Right cardiac atrium (tissue), 5 donors: ENCODE data around the gene CPAMD8. TPM values are rescaled to one million over a fixed set of nuclear protein-coding genes. Genes with fewer than 3 reads are reported as not detected.
A peak's percentile ranks its signal among the peaks of the same experiment; 100 is the strongest.

Source experiments
- ATAC-seq, 2 donors: fragments of 200-7000 bp; cut with Tn5 transposase; one replicate each; pipeline versions ENCODE4 v1.8.0 to v1.9.1; 2020; ENCODE audit warnings: moderate library complexity in 2 of 2, mild to moderate bottlenecking in 1 of 2
- DNase-seq, 3 donors: peaks; one replicate each; pipeline ENCODE4 v3.0.0-alpha.2; 2020
- H3K27ac ChIP-seq: one replicate; pipeline ENCODE4 v1.5.1; 2013; ENCODE audit warnings: mild to moderate bottlenecking, low read length, control low read depth, moderate library complexity
- H3K27me3 ChIP-seq: one replicate; pipeline ENCODE4 v1.6.1; 2013; ENCODE audit not compliant: control insufficient read depth, insufficient read depth
- H3K4me1 ChIP-seq: one replicate; pipeline ENCODE4 v1.6.1; 2013; ENCODE audit warnings: low read length; ENCODE audit not compliant: control insufficient read depth, insufficient read depth
- H3K4me3 ChIP-seq: one replicate; pipeline ENCODE4 v1.5.1; 2013; ENCODE audit warnings: low read length, control low read depth
- H3K9me3 ChIP-seq: one replicate; pipeline ENCODE4 v1.6.1; 2013; ENCODE audit warnings: low read length; ENCODE audit not compliant: control insufficient read depth
- WGBS: extraction: QIAGEN DNeasy Blood & Tissue Kit; methylation state at CpG from one replicate; pipeline ENCODE4 v1.1.7; 2013; 5-methylcytosine and 5-hydroxymethylcytosine counted together
- intact Hi-C, 4 donors: fragments of 100-400 bp; cut with DNase I; formaldehyde crosslinking; loops; one replicate each; pipeline versions ENCODE4 v1.11.0 to v1.14.0; 2022 to 2023
- polyA plus RNA-seq: library from polyadenylated mRNA; stranded (reverse); fragments of 200-250 nt; gene quantifications from one replicate; pipeline ENCODE4 v1.2.3, GENCODE V29; 2013
- total RNA-seq, 4 donors: library from RNA; stranded (reverse); fragmentation: NEBNext Ultra II Directional; extraction: Animal tissue kit (Norgen Biotek cat#: 25700); gene quantifications; one replicate each; pipeline ENCODE4 v1.2.1, GENCODE V29; 2021
- donor health status: healthy with polysubstance abuse.
- donor health status: DM: no; HTN: yes; CAD: no.
- donor health status: DM: no; HTN: no; CAD: no.
- donor health status: DM: no; HTN: yes; CAD: no; lungs with severe emphysema.
- donor health status: DM: yes; HTN: yes; CAD: no.

Gene CPAMD8
- total and polyA plus RNA-seq, 5 donors = 2.4 to 19.7 (median 9.6) TPM

GRCh38 chr19:17061691-17062090 lies 35.1 kb upstream of the CPAMD8 start:
- intact Hi-C loops = no loop called here
- Histone ChIP-seq H3K27me3 (no peaks in the 10 kb centered on the region), H3K4me1 (no peaks in the 10 kb centered on the region), H3K9me3 (peaks cover 2% of the 10 kb centered on the region), H3K4me3 (no peak overlapping the region), H3K27ac (no peak overlapping the region)
- DNase-seq = no peak
- 98% methylated on average over 7 of the region's 7 CpGs for WGBS
- ATAC-seq = no peak

- peaks cover 2% of the 10 kb centered on the region for H3K9me3 ChIP-seq
- H3K4me1 ChIP-seq = no peaks in the 10 kb centered on the region
- DNase-seq (no peak), ATAC-seq (no peak)
- no peak overlapping the region for H3K4me3 ChIP-seq
- 98% methylated on average over 3 of the region's 3 CpGs for WGBS
- H3K27ac ChIP-seq = no peak overlapping the region
- intact Hi-C loops = no loop called here
- H3K27me3 ChIP-seq = no peaks in the 10 kb centered on the region
Observed at GRCh38 chr19:17061205-17061604, 34.6 kb upstream of the CPAMD8 start.

- ATAC-seq (peak in 1 of 2 donors; percentile 32), DNase-seq (no peak)
- peaks cover 2% of the 10 kb centered on the region for H3K9me3 ChIP-seq
- no peak overlapping the region for H3K4me3 ChIP-seq
- no peak overlapping the region for H3K27ac ChIP-seq
- intact Hi-C loops = no loop called here
- no peaks in the 10 kb centered on the region for H3K4me1 ChIP-seq
- H3K27me3 ChIP-seq = no peaks in the 10 kb centered on the region
- 88% methylated on average over 3 of the region's 3 CpGs for WGBS
Observed at GRCh38 chr19:17060802-17061201, 34.2 kb upstream of the CPAMD8 start.

GRCh38 chr19:17058236-17058635 lies 31.6 kb upstream of the CPAMD8 start:
- ATAC-seq (no peak), DNase-seq (no peak)
- Histone ChIP-seq H3K4me1 (no peaks in the 10 kb centered on the region), H3K4me3 (no peak overlapping the region), H3K27ac (no peak overlapping the region), H3K27me3 (no peaks in the 10 kb centered on the region), H3K9me3 (peaks cover 2% of the 10 kb centered on the region)
- WGBS = 96% methylated on average over 8 of the region's 8 CpGs
- intact Hi-C loops = no loop called here

GRCh38 chr19:17055636-17056035 lies 29.0 kb upstream of the CPAMD8 start:
- intact Hi-C loops = no loop called here
- Histone ChIP-seq H3K9me3 (peaks cover 2% of the 10 kb centered on the region), H3K4me1 (no peaks in the 10 kb centered on the region), H3K27me3 (no peaks in the 10 kb centered on the region), H3K4me3 (no peak overlapping the region), H3K27ac (no peak overlapping the region)
- DNase-seq (no peak), ATAC-seq (no peak)
- WGBS = 91% methylated on average over 15 of the region's 15 CpGs

GRCh38 chr19:17054746-17055145 lies 28.1 kb upstream of the CPAMD8 start:
- intact Hi-C loops = loop anchor here in 3 of 4 donors (5.0 kb wide), 1 partner anchor 282 kb away; no protein-coding TSS in a partner anchor
- Histone ChIP-seq H3K27ac (no peak overlapping the region), H3K4me3 (no peak overlapping the region), H3K4me1 (no peaks in the 10 kb centered on the region), H3K27me3 (no peaks in the 10 kb centered on the region), H3K9me3 (peaks cover 2% of the 10 kb centered on the region)
- 98% methylated on average over 5 of the region's 5 CpGs for WGBS
- ATAC-seq = no peak
- DNase-seq = no peak

- Histone ChIP-seq H3K9me3 (no peaks in the 10 kb centered on the region), H3K4me3 (no peak overlapping the region), H3K27me3 (no peaks in the 10 kb centered on the region), H3K4me1 (no peaks in the 10 kb centered on the region), H3K27ac (no peak overlapping the region)
- intact Hi-C loops = loop anchor here in 3 of 4 donors (5.0 kb wide), 1 partner anchor 280 kb away; no protein-coding TSS in a partner anchor
- DNase-seq (peak in 1 of 3 donors; percentile 56), ATAC-seq (peak; percentile 53 to 61)
- 54% methylated on average over 8 of the region's 8 CpGs for WGBS
Observed at GRCh38 chr19:17052439-17052838, 25.8 kb upstream of the CPAMD8 start.

GRCh38 chr19:17049711-17050280 lies 23.2 kb upstream of the CPAMD8 start:
- ATAC-seq (no peak), DNase-seq (no peak)
- no peaks in the 10 kb centered on the region for H3K27me3 ChIP-seq
- H3K9me3 ChIP-seq = no peaks in the 10 kb centered on the region
- no peak overlapping the region for H3K27ac ChIP-seq
- intact Hi-C loops = loop anchor here (2.0 to 5.0 kb wide), 2 partner anchors 277 to 279 kb away; no protein-coding TSS in a partner anchor
- 86% methylated on average over 18 of the region's 18 CpGs for WGBS
- H3K4me3 ChIP-seq = no peak overlapping the region
- H3K4me1 ChIP-seq = no peaks in the 10 kb centered on the region

GRCh38 chr19:17048885-17049453 lies 22.4 kb upstream of the CPAMD8 start:
- intact Hi-C loops = no loop called here
- WGBS = 83% methylated on average over 16 of the region's 16 CpGs
- ATAC-seq = peak in 1 of 2 donors; percentile 24
- H3K27me3 ChIP-seq = no peaks in the 10 kb centered on the region
- DNase-seq = no peak
- no peak overlapping the region for H3K27ac ChIP-seq
- no peak overlapping the region for H3K4me3 ChIP-seq
- H3K9me3 ChIP-seq = no peaks in the 10 kb centered on the region
- H3K4me1 ChIP-seq = no peaks in the 10 kb centered on the region

- no peaks in the 10 kb centered on the region for H3K27me3 ChIP-seq
- no peak overlapping the region for H3K4me3 ChIP-seq
- WGBS = 84% methylated on average over 5 of the region's 5 CpGs
- no peak overlapping the region for H3K27ac ChIP-seq
- DNase-seq (no peak), ATAC-seq (no peak)
- intact Hi-C loops = no loop called here
- no peaks in the 10 kb centered on the region for H3K9me3 ChIP-seq
- H3K4me1 ChIP-seq = no peaks in the 10 kb centered on the region
Observed at GRCh38 chr19:17045907-17046502, 19.4 kb upstream of the CPAMD8 start.

- Histone ChIP-seq H3K4me1 (no peaks in the 10 kb centered on the region), H3K4me3 (no peak overlapping the region), H3K9me3 (no peaks in the 10 kb centered on the region), H3K27ac (no peak overlapping the region), H3K27me3 (no peaks in the 10 kb centered on the region)
- 60% methylated on average over 7 of the region's 7 CpGs for WGBS
- intact Hi-C loops = no loop called here
- no peak for ATAC-seq
- no peak for DNase-seq
Observed at GRCh38 chr19:17043744-17044143, 17.1 kb upstream of the CPAMD8 start.
